ENCODE measurements around the gene PPP3CB.

Gene PPP3CB

DNA sequence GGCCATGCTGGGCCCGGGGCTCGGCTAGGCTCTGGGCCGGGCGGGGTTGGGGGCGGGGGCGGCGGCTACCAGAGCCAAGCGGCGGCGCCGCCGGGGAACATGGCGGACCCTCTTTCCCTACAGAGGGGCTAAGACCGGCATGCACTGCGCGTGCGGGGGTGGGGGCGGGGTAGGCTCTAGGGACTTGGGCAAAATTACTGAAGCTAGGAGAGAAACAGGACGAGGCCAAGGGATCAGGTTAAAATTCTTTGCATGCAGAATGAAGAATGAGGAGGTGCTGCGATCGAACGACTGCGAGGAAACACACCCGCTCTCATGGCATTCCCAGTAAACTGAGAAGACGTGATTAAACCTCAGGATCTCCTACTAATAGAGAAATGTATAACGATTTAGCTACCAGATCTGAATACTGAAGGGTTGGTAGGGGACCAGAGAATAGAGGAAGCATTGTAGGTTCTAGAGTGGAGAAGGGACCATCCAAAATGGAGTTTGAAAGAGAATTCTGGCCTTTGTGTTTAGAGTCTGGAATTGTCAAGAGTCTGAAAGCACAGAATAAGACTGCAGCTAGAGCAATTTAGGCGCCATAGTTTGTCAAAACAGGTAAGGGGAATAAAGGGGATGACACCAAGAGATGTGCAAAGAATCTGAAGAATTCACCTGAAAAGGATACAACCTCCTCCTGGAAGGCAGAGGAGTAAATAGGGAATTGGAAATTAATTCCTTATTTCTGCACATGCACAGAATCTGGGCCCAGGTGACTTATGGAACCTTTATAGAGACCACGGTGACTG is at the start of gene PPP3CB:
PPP3CB (minus strand) TSS at position 141 of the 791 bp plus-strand sequence; CDS start at position 6, 135 bp downstream.
- DNase-seq (ENCODE audit: low read depth in 2 of 2), result peak; percentile 74 to 86

DNA sequence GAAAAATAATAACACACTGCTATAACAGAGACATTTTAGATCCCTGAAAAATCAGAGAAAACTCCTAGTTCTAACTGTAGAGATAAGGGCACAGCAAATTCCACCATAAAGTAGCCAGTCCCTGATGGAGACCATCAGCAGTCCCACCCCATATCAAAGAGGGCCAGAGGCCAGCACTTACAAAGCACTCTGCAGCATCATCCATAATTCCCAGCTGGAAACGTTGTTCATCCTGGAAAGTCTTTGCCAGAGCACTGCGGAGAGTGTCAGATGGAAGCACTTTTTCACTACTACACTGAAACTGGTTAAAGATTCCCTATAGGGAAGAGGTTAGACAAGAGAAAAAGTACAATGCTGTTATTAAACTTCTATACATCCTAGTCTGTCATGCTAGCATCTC is 49.5 kb upstream of the PPP3CB start:
- DNase-seq (ENCODE audit: low read depth in 2 of 2), result no peak

DNA sequence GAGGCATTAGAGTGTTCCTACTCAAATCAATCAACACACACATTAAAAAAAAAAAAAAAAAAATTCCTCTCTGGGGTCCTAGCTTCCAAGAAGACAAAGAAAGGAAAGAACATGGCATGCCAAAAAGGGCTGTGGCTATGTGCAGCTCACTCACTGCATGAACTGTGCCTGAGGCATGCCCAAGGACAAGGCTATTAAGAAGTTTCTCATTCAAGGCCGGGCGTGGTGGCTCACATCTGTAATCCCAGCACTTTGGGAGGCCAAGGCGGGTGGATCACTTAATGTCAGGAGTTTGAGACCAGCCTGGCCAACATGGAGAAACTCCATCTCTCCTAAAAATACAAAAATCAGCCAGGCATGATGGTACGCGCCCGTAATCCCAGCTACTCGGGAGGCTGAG is 41.9 kb upstream of the PPP3CB start:
- no peak for DNase-seq (ENCODE audit: low read depth in 2 of 2)

GRCh38 chr10:73537288-73537687 is 41.5 kb upstream of the PPP3CB start:
- no peak for DNase-seq (ENCODE audit: low read depth in 2 of 2)

- DNase-seq (ENCODE audit: low read depth in 2 of 2), result no peak
Measured at GRCh38 chr10:73534857-73535256, 39.0 kb upstream of the PPP3CB start.

GRCh38 chr10:73529089-73529832 is 33.4 kb upstream of the PPP3CB start:
- DNase-seq (ENCODE audit: low read depth in 2 of 2), result peak; percentile 8 to 11

- no peak for DNase-seq (ENCODE audit: low read depth in 2 of 2)
Measured at GRCh38 chr10:73522263-73522662, 26.4 kb upstream of the PPP3CB start.

- no peak for DNase-seq (ENCODE audit: low read depth in 2 of 2)
Measured at GRCh38 chr10:73519336-73519735, 23.5 kb upstream of the PPP3CB start.

DNA sequence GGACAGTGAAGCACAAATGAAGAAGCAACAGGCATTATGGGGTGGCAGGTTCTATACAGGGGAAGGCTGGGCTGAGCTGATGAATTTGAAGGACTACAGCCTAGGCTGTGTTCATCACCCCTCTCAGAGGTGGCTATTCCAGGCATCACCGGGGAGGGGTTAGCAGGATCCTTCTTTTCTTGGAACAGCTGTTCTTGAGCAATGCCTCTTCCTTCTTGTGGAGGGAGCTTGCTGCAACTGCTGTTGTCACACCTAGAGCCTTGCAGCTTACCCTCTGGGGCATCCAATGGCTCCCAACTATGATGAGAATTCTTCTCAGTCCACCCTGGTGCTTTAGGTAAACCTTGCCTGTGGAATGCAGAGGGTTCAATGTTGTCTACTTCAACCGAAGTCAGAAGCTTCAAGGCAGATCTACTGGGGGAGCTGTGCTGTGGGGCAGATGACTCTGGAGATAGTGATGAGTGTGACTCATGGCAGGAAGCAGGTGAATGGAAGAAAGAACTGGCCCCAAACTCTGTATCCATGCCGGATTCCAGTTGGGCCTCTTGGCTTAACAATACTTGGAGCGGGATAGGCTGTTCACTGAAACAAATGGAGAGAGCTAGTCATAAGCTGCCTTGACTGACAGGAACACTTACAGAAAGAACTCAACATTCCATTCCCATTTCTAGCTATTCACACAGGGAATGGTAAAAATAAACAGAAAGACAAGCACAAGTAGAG is 21.5 kb upstream of the PPP3CB start:
- no peak for DNase-seq (ENCODE audit: low read depth in 2 of 2)

GRCh38 chr10:73512207-73512743 is 16.5 kb upstream of the PPP3CB start:
- no peak for DNase-seq (ENCODE audit: low read depth in 2 of 2)

DNA sequence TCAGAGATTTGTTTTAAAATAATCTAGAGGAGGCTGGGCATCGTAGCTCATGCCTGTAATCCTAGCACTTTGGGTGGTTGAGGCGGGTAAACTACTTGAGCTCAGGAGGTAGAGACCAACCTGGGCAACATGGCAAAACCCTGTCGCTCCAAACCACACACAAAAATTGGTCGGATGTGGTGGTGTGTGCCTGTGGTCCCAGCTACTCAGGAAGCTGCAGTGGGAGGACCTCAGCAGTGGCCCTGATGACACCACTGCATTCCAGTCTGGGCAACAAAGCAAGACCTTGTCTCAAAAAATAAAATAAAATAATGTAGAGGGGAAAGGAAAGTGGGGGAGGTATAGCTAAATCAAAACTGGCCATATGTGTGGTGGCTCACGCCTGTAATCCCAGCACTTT is 13.9 kb upstream of the PPP3CB start:
- DNase-seq (ENCODE audit: low read depth in 2 of 2), result no peak

- DNase-seq (ENCODE audit: low read depth in 2 of 2), result no peak
Measured at GRCh38 chr10:73506491-73506890, 10.7 kb upstream of the PPP3CB start.

- no peak for DNase-seq (ENCODE audit: low read depth in 2 of 2)
Measured at GRCh38 chr10:73506074-73506473, 10.2 kb upstream of the PPP3CB start.

DNA sequence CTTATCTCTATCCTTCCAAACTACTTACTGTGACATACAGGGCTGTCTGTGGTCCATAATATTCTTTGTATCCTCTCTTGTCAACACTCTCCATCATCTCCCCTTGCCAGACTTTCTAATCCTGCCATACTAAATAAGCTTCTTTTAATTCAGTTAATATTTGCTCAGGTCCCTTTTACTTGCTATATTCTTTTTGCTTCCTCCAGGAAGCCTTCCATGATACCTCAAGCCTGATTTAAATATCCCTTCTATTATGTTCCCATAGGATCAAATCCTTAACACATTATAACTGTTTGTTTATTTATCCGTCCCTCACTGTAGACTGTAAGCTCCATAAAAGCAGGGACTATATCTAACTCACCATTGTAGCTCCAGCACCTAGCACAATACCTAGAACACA is 7.2 kb upstream of the PPP3CB start:
- DNase-seq (ENCODE audit: low read depth in 2 of 2), result no peak

- no peak for DNase-seq (ENCODE audit: low read depth in 2 of 2)
Measured at GRCh38 chr10:73501651-73502050, 5.8 kb upstream of the PPP3CB start.

DNA sequence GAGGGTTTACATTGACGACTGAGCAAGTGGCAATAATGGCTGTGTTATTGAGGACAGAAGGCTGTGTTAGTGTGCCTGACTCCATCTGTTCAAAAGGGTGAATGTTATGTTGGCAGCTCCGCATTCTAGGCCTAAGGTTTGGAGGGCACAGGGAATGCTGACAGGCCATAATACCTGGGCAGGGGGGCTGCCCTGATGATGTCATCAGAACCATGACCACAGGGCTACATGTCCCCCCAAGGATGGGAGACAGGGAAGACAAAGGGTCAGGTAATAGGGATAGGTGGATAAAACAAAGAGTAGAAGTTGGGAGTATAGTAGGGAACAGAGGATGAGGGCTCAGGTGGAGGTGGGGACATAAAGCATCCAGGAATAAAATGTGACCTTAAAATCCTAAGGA is 1.8 kb upstream of the PPP3CB start:
- no peak for DNase-seq (ENCODE audit: low read depth in 2 of 2)

GRCh38 chr10:73495226-73495883 is 469 bp downstream of the PPP3CB start:
- peak; percentile 68 to 79 for DNase-seq (ENCODE audit: low read depth in 2 of 2)

DNA sequence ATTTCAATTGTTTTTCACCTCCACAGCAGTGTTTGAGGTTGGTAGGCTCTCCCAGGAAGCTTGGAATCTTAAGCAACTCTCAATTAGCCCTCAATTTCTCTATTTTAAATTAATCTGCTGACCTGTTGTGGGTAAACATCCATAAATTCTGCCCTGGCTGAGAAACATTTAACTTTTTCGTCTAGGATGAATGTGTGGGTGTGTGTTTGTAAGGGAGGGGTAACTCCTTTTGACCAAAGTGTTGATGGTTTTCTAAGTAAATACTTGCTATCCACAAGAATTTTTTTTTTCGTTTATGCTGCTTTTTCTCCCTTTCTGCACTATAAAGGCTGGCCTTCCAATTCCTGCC is 973 bp downstream of the PPP3CB start:
- DNase-seq (ENCODE audit: low read depth in 2 of 2), result no peak

DNA sequence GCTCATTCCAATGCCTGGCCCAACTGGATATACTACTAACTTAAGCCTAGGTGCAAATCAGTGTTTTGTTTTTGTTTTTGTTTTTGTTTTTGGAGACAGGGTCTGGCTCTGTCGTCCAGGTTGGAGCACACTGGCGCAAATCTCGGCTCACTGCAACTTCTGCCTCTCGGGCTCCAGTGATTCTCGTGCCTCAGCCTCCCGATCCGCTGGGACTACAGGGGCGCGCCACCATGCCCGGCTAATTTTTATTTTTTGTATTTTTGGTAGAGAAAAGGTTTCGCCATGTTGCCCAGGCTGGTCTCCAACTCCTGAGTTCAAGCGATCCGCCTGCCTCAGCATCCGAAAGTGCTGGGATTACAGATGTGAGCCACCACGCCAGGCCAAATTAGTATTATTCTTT is 1.6 kb downstream of the PPP3CB start:
- DNase-seq (ENCODE audit: low read depth in 2 of 2), result no peak

- no peak for DNase-seq (ENCODE audit: low read depth in 2 of 2)
Measured at GRCh38 chr10:73493781-73494180, 2.0 kb downstream of the PPP3CB start.

DNA sequence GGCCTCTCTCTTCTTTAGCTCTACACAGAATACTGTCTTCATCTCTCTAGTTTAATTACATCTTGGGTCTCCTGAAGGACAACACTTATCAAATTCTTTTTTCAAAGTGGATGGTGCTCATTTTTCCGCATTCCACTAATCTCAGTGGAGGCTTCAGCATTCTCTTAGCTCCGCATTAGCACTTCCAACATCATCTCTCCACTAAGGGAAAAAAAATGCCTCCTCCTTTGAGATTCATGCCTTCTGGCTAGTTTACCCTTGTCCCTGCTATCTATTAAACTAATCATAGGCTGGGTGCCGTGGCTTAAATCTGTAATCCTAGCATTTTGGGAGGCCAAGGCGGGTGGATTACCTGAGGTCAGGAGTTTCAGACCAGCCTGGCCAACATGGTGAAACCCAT is 9.2 kb downstream of the PPP3CB start:
- no peak for DNase-seq (ENCODE audit: low read depth in 2 of 2)

- DNase-seq (ENCODE audit: low read depth in 2 of 2), result no peak
Measured at GRCh38 chr10:73485320-73485719, 10.5 kb downstream of the PPP3CB start.

Measured in stimulated activated CD8-positive, alpha-beta memory T cell treated with anti-CD3 and anti-CD28 coated beads, Interleukin-2, amount 100 ng/mL, for 1 hour (primary cell).